HL-60 (cell line): ENCODE data around the gene SPATA33.
A peak's percentile ranks its signal among the peaks of the same experiment; 100 is the strongest.

ENCODE experiments used
- POLR2AphosphoS5 ChIP-seq: IDR thresholded peaks from 2 replicates; pipeline ENCODE4 v1.6.1; 2012; ENCODE audit warnings: low read depth
- SPI1 ChIP-seq: IDR thresholded peaks from 2 replicates; pipeline ENCODE4 v1.6.1; 2012; ENCODE audit warnings: low read depth, mild to moderate bottlenecking, borderline replicate concordance
- TF ChIP-seq, protein P1 (sequence below): IDR thresholded peaks from one replicate; pipeline ENCODE4 v1.5.1; 2011; ENCODE audit warnings: low read length, control low read depth, inconsistent platforms; ENCODE audit not compliant: insufficient read depth

DNA sequence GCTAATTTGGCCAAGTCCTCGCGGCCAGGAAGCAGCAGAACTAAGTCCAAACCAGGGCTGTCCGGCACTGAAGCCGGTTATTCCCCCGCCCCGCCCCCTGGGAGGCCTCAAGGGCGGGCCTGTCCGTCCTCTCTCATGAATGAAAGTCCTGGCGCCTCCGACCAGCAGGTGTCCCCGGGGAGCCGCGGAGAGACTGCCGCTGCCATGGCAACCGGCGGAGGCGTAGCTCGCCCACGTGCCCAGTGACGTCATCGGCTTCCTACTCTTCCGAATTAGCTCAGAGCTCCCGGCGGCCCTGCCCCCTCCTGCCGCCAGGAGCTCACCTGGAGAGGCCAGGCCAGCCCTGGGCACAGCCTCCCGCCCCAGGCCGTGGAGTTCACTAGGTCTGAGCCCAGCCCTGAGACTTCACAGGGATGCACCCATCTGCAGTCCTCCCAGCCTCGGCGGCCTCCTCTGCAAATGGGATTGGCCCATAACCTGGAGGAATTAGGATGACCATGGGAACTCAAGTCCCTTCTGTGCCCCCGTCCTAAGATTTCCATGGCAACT is 42.5 kb downstream of the SPATA33 start:
- TF ChIP-seq, protein P1, sequence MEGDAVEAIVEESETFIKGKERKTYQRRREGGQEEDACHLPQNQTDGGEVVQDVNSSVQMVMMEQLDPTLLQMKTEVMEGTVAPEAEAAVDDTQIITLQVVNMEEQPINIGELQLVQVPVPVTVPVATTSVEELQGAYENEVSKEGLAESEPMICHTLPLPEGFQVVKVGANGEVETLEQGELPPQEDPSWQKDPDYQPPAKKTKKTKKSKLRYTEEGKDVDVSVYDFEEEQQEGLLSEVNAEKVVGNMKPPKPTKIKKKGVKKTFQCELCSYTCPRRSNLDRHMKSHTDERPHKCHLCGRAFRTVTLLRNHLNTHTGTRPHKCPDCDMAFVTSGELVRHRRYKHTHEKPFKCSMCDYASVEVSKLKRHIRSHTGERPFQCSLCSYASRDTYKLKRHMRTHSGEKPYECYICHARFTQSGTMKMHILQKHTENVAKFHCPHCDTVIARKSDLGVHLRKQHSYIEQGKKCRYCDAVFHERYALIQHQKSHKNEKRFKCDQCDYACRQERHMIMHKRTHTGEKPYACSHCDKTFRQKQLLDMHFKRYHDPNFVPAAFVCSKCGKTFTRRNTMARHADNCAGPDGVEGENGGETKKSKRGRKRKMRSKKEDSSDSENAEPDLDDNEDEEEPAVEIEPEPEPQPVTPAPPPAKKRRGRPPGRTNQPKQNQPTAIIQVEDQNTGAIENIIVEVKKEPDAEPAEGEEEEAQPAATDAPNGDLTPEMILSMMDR = peak; percentile 2
- TF ChIP-seq SPI1 (no peak), POLR2AphosphoS5 (no peak)
